WTC11 (cell line): Measurements from ENCODE around the gene CLDN9. TPM values are rescaled to one million over a fixed set of nuclear protein-coding genes. Genes with fewer than 3 reads are reported as not detected.

Experiments used
- ATAC-seq: fragments of 200-7000 bp; cut with Tn5 transposase; 2 replicates; pipeline ENCODE4 v1.10.0; 2021; ENCODE audit warnings: mild to moderate bottlenecking, moderate library complexity
- CTCF ChIA-PET: fragments of 300-600 bp; sonication (Branson Sonifier 250); formaldehyde crosslinking; loops from one replicate; lab custom pipeline; 2021; ENCODE audit warnings: antibody characterized with exemption; lab: Charles Lee
- POLR2A ChIA-PET: fragments of 350-600 bp; sonication (Branson Sonifier 250); formaldehyde crosslinking; loops from one replicate; lab custom pipeline; 2021; ENCODE audit warnings: antibody characterized with exemption; lab: Charles Lee
- DNase-seq: peaks from one replicate; pipeline ENCODE4 v3.0.0; 2021; ENCODE audit warnings: low spot score
- H3K27ac Mint-ChIP-seq: 2 replicates; pipeline ENCODE4 v1.8.0; 2021; ENCODE audit warnings: mixed read lengths
- H3K27me3 Mint-ChIP-seq: 2 replicates; pipeline ENCODE4 v1.8.0; 2021; ENCODE audit warnings: low read depth, mild to moderate bottlenecking, moderate library complexity, mixed read lengths
- H3K36me3 Mint-ChIP-seq: 2 replicates; pipeline ENCODE4 v1.8.0; 2021; ENCODE audit warnings: mixed read lengths
- H3K4me1 Mint-ChIP-seq: 2 replicates; pipeline ENCODE4 v1.8.0; 2022; ENCODE audit warnings: mixed read lengths
- H3K4me3 Mint-ChIP-seq: 2 replicates; pipeline ENCODE4 v1.8.0; 2021; ENCODE audit warnings: mild to moderate bottlenecking, moderate library complexity, mixed read lengths
- H3K9me3 Mint-ChIP-seq: 2 replicates; pipeline ENCODE4 v1.8.0; 2021; ENCODE audit warnings: mixed read lengths
- CREB1 ChIP-seq: sonication (generic); formaldehyde crosslinking; IDR thresholded peaks from 2 replicates; pipeline ENCODE4 v1.8.0; 2023; ENCODE audit warnings: mild to moderate bottlenecking, missing genetic modification reagents
- CREM ChIP-seq: sonication (generic); formaldehyde crosslinking; IDR thresholded peaks from 2 replicates; pipeline ENCODE4 v1.8.1; 2022; ENCODE audit warnings: mild to moderate bottlenecking, missing genetic modification reagents, moderate library complexity
- ELF4 ChIP-seq: sonication (generic); formaldehyde crosslinking; IDR thresholded peaks from 2 replicates; pipeline ENCODE4 v1.8.1; 2022; ENCODE audit warnings: low read depth, mild to moderate bottlenecking, moderate library complexity, missing genetic modification reagents
- EMX1 ChIP-seq: fragments of 250-450 bp; sonication (Bioruptor Pico); IDR thresholded peaks from 2 replicates; pipeline ENCODE4 v1.8.0; 2021; ENCODE audit warnings: mild to moderate bottlenecking
- ETV6 ChIP-seq: sonication (generic); formaldehyde crosslinking; IDR thresholded peaks from 2 replicates; pipeline ENCODE4 v1.8.1; 2022; ENCODE audit warnings: mild to moderate bottlenecking, missing genetic modification reagents
- GTF2I ChIP-seq: fragments of 250-450 bp; sonication (Bioruptor Pico); conservative IDR thresholded peaks from 2 replicates; pipeline ENCODE4 v1.4.0; 2021; ENCODE audit warnings: mild to moderate bottlenecking
- HMGA2 ChIP-seq: fragments of 250-450 bp; sonication (Bioruptor Pico); IDR thresholded peaks from 2 replicates; pipeline ENCODE4 v1.4.0; 2021; ENCODE audit warnings: mild to moderate bottlenecking, moderate library complexity
- IRF2 ChIP-seq: sonication (generic); formaldehyde crosslinking; IDR thresholded peaks from 2 replicates; pipeline ENCODE4 v1.8.0; 2022; ENCODE audit warnings: low read depth, missing genetic modification reagents, borderline replicate concordance
- JUN ChIP-seq: sonication (generic); formaldehyde crosslinking; IDR thresholded peaks from 2 replicates; pipeline ENCODE4 v1.8.0; 2023; ENCODE audit warnings: mild to moderate bottlenecking, missing genetic modification reagents
- MXD4 ChIP-seq: fragments of 250-450 bp; sonication (Bioruptor Pico); IDR thresholded peaks from 2 replicates; pipeline ENCODE4 v1.8.0; 2021; ENCODE audit warnings: mild to moderate bottlenecking, moderate library complexity, borderline replicate concordance
- NR1H2 ChIP-seq: sonication (generic); formaldehyde crosslinking; IDR thresholded peaks from 2 replicates; pipeline ENCODE4 v1.9.0; 2021; ENCODE audit warnings: mild to moderate bottlenecking, moderate library complexity, missing genetic modification reagents
- TEAD4 ChIP-seq: sonication (generic); formaldehyde crosslinking; IDR thresholded peaks from 2 replicates; pipeline ENCODE4 v1.8.0; 2022; ENCODE audit warnings: mild to moderate bottlenecking, missing genetic modification reagents
- TP53 ChIP-seq: sonication (generic); formaldehyde crosslinking; IDR thresholded peaks from 2 replicates; pipeline ENCODE4 v1.8.1; 2023; ENCODE audit warnings: mild to moderate bottlenecking, missing genetic modification reagents
- ZNF138 ChIP-seq: sonication (generic); formaldehyde crosslinking; conservative IDR thresholded peaks from 2 replicates; pipeline ENCODE4 v1.8.1; 2022; ENCODE audit warnings: mild to moderate bottlenecking, moderate library complexity, missing genetic modification reagents
- ZNF219 ChIP-seq: sonication (generic); formaldehyde crosslinking; IDR thresholded peaks from 2 replicates; pipeline ENCODE4 v1.8.0; 2023; ENCODE audit warnings: missing genetic modification reagents, mild to moderate bottlenecking, borderline replicate concordance
- total RNA-seq: library from RNA; stranded (reverse); gene quantifications from 3 replicates; pipeline ENCODE4 v1.2.3, GENCODE V29; 2021
- TF ChIP-seq, protein P1 (sequence below): sonication (generic); formaldehyde crosslinking; conservative IDR thresholded peaks from 2 replicates; pipeline ENCODE4 v1.8.1; 2023; ENCODE audit warnings: mild to moderate bottlenecking, low read depth, missing genetic modification reagents, moderate library complexity
- TF ChIP-seq, protein P2 (sequence below): sonication (generic); formaldehyde crosslinking; IDR thresholded peaks from 2 replicates; pipeline ENCODE4 v1.8.0; 2022; ENCODE audit warnings: missing genetic modification reagents
- TF ChIP-seq, protein P3 (sequence below): sonication (generic); formaldehyde crosslinking; IDR thresholded peaks from 2 replicates; pipeline ENCODE4 v1.8.1; 2022; ENCODE audit warnings: mild to moderate bottlenecking, moderate library complexity, missing genetic modification reagents
- TF ChIP-seq, protein P4 (sequence below): sonication (generic); formaldehyde crosslinking; IDR thresholded peaks from 2 replicates; pipeline ENCODE4 v1.8.1; 2023; ENCODE audit warnings: mild to moderate bottlenecking, missing genetic modification reagents, moderate library complexity
- TF ChIP-seq, protein P5 (sequence below): fragments of 250-450 bp; sonication (Bioruptor Pico); IDR thresholded peaks from 2 replicates; pipeline ENCODE4 v2.1.2; 2022; ENCODE audit warnings: mild to moderate bottlenecking, moderate library complexity
- TF ChIP-seq, protein P6 (sequence below): sonication (generic); formaldehyde crosslinking; IDR thresholded peaks from 2 replicates; pipeline ENCODE4 v1.8.0; 2023; ENCODE audit warnings: missing genetic modification reagents, mild to moderate bottlenecking, borderline replicate concordance
- TF ChIP-seq, protein P7 (sequence below): sonication (generic); formaldehyde crosslinking; IDR thresholded peaks from 2 replicates; pipeline ENCODE4 v1.8.1; 2022; ENCODE audit warnings: low read depth, mild to moderate bottlenecking, moderate library complexity, missing genetic modification reagents, borderline replicate concordance

Gene CLDN9
- total RNA-seq, 1 experiment from 2014 or later: 0.92 TPM

DNA sequence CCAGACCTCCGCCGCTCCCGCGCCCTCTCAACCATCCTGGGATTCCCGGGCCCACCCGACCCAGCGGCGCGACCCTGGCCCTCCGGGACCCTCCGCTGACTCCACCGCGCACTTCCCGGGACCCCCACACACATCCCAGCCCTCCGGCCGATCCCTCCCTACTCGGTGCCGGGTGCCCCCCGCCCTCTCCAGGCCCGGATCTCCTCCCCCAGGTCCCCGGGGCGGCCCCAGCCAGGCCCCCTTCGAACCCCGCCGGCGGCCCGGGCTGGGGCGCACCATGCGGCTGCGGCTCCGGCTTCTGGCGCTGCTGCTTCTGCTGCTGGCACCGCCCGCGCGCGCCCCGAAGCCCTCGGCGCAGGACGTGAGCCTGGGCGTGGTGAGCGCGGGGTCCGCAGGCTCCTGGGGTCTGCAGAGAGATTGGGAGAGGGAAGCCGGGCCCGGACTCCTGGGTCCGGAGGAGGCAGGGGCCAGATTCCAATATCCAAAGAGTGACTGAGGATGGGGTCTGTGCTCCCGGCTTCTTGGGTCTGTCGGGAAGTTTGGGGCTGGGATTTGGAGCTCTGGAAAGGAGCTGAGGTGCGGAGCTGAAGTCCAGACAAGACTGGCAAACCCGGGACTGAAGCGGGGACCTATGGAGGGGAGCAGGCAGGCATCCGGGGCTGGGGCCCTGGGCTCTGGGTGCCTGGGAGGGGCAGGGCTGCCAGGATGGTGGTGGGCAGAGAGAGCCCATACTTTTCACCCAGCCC is 34.1 kb downstream of the CLDN9 start:
- ChIA-PET CTCF (interaction anchor here (0.6 to 5.8 kb wide), 12 partner anchors 8 to 130 kb away, joined by 3 to 86 read pairs (median 5); partner anchors contain the start of gene TNFRSF12A), POLR2A (interaction anchor here (0.8 to 2.5 kb wide), 7 partner anchors 9 to 88 kb away, joined by 3 to 8 read pairs (median 4); partner anchors contain the start of gene ZNF213)
- DNase-seq: no peak
- H3K4me3 Mint-ChIP-seq: peak overlapping the region; percentile 78
- no peak overlapping the region for H3K27ac Mint-ChIP-seq
- no peaks in the 10 kb centered on the region for H3K9me3 Mint-ChIP-seq
- H3K4me1 Mint-ChIP-seq: peaks cover 13% of the 10 kb centered on the region
- peaks cover 7% of the 10 kb centered on the region for H3K36me3 Mint-ChIP-seq
- ATAC-seq: peak; percentile 22
- H3K27me3 Mint-ChIP-seq: peaks cover 33% of the 10 kb centered on the region
- no peak for TF ChIP-seq ZNF138 (CRISPR knock-in tag)
- no peak for TF ChIP-seq IRF2
- TF ChIP-seq, protein P1, sequence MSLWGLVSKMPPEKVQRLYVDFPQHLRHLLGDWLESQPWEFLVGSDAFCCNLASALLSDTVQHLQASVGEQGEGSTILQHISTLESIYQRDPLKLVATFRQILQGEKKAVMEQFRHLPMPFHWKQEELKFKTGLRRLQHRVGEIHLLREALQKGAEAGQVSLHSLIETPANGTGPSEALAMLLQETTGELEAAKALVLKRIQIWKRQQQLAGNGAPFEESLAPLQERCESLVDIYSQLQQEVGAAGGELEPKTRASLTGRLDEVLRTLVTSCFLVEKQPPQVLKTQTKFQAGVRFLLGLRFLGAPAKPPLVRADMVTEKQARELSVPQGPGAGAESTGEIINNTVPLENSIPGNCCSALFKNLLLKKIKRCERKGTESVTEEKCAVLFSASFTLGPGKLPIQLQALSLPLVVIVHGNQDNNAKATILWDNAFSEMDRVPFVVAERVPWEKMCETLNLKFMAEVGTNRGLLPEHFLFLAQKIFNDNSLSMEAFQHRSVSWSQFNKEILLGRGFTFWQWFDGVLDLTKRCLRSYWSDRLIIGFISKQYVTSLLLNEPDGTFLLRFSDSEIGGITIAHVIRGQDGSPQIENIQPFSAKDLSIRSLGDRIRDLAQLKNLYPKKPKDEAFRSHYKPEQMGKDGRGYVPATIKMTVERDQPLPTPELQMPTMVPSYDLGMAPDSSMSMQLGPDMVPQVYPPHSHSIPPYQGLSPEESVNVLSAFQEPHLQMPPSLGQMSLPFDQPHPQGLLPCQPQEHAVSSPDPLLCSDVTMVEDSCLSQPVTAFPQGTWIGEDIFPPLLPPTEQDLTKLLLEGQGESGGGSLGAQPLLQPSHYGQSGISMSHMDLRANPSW (CRISPR knock-in tag): no peak
- TF ChIP-seq, protein P2, sequence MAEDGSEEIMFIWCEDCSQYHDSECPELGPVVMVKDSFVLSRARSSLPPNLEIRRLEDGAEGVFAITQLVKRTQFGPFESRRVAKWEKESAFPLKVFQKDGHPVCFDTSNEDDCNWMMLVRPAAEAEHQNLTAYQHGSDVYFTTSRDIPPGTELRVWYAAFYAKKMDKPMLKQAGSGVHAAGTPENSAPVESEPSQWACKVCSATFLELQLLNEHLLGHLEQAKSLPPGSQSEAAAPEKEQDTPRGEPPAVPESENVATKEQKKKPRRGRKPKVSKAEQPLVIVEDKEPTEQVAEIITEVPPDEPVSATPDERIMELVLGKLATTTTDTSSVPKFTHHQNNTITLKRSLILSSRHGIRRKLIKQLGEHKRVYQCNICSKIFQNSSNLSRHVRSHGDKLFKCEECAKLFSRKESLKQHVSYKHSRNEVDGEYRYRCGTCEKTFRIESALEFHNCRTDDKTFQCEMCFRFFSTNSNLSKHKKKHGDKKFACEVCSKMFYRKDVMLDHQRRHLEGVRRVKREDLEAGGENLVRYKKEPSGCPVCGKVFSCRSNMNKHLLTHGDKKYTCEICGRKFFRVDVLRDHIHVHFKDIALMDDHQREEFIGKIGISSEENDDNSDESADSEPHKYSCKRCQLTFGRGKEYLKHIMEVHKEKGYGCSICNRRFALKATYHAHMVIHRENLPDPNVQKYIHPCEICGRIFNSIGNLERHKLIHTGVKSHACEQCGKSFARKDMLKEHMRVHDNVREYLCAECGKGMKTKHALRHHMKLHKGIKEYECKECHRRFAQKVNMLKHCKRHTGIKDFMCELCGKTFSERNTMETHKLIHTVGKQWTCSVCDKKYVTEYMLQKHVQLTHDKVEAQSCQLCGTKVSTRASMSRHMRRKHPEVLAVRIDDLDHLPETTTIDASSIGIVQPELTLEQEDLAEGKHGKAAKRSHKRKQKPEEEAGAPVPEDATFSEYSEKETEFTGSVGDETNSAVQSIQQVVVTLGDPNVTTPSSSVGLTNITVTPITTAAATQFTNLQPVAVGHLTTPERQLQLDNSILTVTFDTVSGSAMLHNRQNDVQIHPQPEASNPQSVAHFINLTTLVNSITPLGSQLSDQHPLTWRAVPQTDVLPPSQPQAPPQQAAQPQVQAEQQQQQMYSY (CRISPR knock-in tag): no peak
- TF ChIP-seq CREB1 (CRISPR knock-in tag): no peak
- TF ChIP-seq CREM (CRISPR knock-in tag): no peak
- TF ChIP-seq EMX1: no peak
- no peak for TF ChIP-seq NR1H2 (CRISPR knock-in tag)
- TF ChIP-seq TP53: no peak
- TF ChIP-seq, protein P3, sequence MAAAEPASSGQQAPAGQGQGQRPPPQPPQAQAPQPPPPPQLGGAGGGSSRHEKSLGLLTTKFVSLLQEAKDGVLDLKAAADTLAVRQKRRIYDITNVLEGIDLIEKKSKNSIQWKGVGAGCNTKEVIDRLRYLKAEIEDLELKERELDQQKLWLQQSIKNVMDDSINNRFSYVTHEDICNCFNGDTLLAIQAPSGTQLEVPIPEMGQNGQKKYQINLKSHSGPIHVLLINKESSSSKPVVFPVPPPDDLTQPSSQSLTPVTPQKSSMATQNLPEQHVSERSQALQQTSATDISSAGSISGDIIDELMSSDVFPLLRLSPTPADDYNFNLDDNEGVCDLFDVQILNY (CRISPR knock-in tag): peak; percentile 26; the same call in 1 of the 2 replicates
- no peak for TF ChIP-seq TEAD4 (CRISPR knock-in tag)
- TF ChIP-seq, protein P4, sequence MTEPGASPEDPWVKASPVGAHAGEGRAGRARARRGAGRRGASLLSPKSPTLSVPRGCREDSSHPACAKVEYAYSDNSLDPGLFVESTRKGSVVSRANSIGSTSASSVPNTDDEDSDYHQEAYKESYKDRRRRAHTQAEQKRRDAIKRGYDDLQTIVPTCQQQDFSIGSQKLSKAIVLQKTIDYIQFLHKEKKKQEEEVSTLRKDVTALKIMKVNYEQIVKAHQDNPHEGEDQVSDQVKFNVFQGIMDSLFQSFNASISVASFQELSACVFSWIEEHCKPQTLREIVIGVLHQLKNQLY (CRISPR knock-in tag): no peak
- TF ChIP-seq HMGA2 (CRISPR knock-in tag): no peak
- no peak for TF ChIP-seq GTF2I (CRISPR knock-in tag)
- TF ChIP-seq, protein P5, sequence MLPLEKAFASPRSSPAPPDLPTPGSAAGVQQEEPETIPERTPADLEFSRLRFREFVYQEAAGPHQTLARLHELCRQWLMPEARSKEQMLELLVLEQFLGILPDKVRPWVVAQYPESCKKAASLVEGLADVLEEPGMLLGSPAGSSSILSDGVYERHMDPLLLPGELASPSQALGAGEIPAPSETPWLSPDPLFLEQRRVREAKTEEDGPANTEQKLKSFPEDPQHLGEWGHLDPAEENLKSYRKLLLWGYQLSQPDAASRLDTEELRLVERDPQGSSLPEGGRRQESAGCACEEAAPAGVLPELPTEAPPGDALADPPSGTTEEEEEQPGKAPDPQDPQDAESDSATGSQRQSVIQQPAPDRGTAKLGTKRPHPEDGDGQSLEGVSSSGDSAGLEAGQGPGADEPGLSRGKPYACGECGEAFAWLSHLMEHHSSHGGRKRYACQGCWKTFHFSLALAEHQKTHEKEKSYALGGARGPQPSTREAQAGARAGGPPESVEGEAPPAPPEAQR (CRISPR knock-in tag): no peak
- TF ChIP-seq ELF4 (CRISPR knock-in tag): 0 out of 2 replicates have a peak, but pooled peaks have one; percentile 56
- no peak; the same call in 1 of the 2 replicates for TF ChIP-seq ZNF219 (CRISPR knock-in tag)
- no peak for TF ChIP-seq MXD4 (CRISPR knock-in tag)
- TF ChIP-seq, protein P6, sequence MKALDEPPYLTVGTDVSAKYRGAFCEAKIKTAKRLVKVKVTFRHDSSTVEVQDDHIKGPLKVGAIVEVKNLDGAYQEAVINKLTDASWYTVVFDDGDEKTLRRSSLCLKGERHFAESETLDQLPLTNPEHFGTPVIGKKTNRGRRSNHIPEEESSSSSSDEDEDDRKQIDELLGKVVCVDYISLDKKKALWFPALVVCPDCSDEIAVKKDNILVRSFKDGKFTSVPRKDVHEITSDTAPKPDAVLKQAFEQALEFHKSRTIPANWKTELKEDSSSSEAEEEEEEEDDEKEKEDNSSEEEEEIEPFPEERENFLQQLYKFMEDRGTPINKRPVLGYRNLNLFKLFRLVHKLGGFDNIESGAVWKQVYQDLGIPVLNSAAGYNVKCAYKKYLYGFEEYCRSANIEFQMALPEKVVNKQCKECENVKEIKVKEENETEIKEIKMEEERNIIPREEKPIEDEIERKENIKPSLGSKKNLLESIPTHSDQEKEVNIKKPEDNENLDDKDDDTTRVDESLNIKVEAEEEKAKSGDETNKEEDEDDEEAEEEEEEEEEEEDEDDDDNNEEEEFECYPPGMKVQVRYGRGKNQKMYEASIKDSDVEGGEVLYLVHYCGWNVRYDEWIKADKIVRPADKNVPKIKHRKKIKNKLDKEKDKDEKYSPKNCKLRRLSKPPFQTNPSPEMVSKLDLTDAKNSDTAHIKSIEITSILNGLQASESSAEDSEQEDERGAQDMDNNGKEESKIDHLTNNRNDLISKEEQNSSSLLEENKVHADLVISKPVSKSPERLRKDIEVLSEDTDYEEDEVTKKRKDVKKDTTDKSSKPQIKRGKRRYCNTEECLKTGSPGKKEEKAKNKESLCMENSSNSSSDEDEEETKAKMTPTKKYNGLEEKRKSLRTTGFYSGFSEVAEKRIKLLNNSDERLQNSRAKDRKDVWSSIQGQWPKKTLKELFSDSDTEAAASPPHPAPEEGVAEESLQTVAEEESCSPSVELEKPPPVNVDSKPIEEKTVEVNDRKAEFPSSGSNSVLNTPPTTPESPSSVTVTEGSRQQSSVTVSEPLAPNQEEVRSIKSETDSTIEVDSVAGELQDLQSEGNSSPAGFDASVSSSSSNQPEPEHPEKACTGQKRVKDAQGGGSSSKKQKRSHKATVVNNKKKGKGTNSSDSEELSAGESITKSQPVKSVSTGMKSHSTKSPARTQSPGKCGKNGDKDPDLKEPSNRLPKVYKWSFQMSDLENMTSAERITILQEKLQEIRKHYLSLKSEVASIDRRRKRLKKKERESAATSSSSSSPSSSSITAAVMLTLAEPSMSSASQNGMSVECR (CRISPR knock-in tag): peak; percentile 50; the same call in 1 of the 2 replicates
- TF ChIP-seq, protein P7, sequence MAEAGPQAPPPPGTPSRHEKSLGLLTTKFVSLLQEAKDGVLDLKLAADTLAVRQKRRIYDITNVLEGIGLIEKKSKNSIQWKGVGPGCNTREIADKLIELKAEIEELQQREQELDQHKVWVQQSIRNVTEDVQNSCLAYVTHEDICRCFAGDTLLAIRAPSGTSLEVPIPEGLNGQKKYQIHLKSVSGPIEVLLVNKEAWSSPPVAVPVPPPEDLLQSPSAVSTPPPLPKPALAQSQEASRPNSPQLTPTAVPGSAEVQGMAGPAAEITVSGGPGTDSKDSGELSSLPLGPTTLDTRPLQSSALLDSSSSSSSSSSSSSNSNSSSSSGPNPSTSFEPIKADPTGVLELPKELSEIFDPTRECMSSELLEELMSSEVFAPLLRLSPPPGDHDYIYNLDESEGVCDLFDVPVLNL (CRISPR knock-in tag): no peak
- TF ChIP-seq JUN (CRISPR knock-in tag): no peak
- TF ChIP-seq ETV6: no peak
